ENCODE data around the gene NPHP3. TPM values are rescaled to one million over a fixed set of nuclear protein-coding genes. Genes with fewer than 3 reads are reported as not detected.

NPHP3 gene
- total RNA-seq, 1 experiment from 2014 or later: 26.5 TPM

GRCh38 chr3:132675408-132675807, 46.8 kb downstream of the NPHP3 start:
- intact Hi-C loops (cut with micrococcal nuclease; ENCODE audit: unreplicated experiment): loop anchor here (1.0 kb wide), 1 partner anchor 49 kb away; no protein-coding TSS in a partner anchor
- H3K27ac ChIP-seq: no peak overlapping the region
- no peak overlapping the region for H3K4me2 ChIP-seq
- no peak for DNase-seq
- TF ChIP-seq CTCF (conservative IDR thresholded peaks at IDR 0.05) (no peak), EZH2 (IDR thresholded peaks at IDR 0.05; ENCODE audit: low read depth) (no peak)
- H3F3A ChIP-seq (ENCODE audit: insufficient read depth, low read depth): no peaks in the 10 kb centered on the region
- H3K27me3 ChIP-seq (ENCODE audit: insufficient read depth, low read depth): no peaks in the 10 kb centered on the region
- no peaks in the 10 kb centered on the region; the same call in 1 of the 2 replicates for H3K9me2 ChIP-seq (ENCODE audit: insufficient read depth)
- H3K9me3 ChIP-seq (ENCODE audit: insufficient read depth, low read depth): no peaks in the 10 kb centered on the region
- peaks cover 8% of the 10 kb centered on the region for H3K4me1 ChIP-seq (replicated peaks; ENCODE audit: insufficient read depth)
- CTCF ChIA-PET: no interaction called here
- H3K79me2 ChIP-seq (ENCODE audit: low read depth): no peaks in the 10 kb centered on the region
- no TSS peak for BruUV-seq (replicated peaks)
- POLR2A ChIA-PET (ENCODE audit: unreplicated experiment): no interaction called here
- H3K36me3 ChIP-seq (ENCODE audit: low read depth): peaks cover 28% of the 10 kb centered on the region; the same call in 1 of the 2 replicates
- H4K20me1 ChIP-seq (ENCODE audit: insufficient read depth): no peaks in the 10 kb centered on the region
- H3K4me3 ChIP-seq: no peak overlapping the region
- H2AFZ ChIP-seq: no peak overlapping the region

GRCh38 chr3:132669256-132669777, 52.9 kb downstream of the NPHP3 start:
- Histone ChIP-seq H3K4me1 (replicated peaks; ENCODE audit: insufficient read depth) (peaks cover 14% of the 10 kb centered on the region), H3K4me3 (no peak overlapping the region), H3F3A (ENCODE audit: insufficient read depth, low read depth) (peaks cover 4% of the 10 kb centered on the region; the same call in 1 of the 2 replicates), H3K79me2 (ENCODE audit: low read depth) (no peaks in the 10 kb centered on the region), H3K4me2 (no peak overlapping the region), H3K27ac (no peak overlapping the region), H3K9me3 (ENCODE audit: insufficient read depth, low read depth) (no peaks in the 10 kb centered on the region), H3K27me3 (ENCODE audit: insufficient read depth, low read depth) (no peaks in the 10 kb centered on the region), H3K36me3 (ENCODE audit: low read depth) (peaks cover 25% of the 10 kb centered on the region; the same call in 1 of the 2 replicates), H3K9me2 (ENCODE audit: insufficient read depth) (no peaks in the 10 kb centered on the region; the same call in 1 of the 2 replicates), H4K20me1 (ENCODE audit: insufficient read depth) (0 out of 2 replicates have a peak, but pooled peaks cover 4% of the 10 kb centered on the region), H2AFZ (no peak overlapping the region)
- DNase-seq: no peak
- intact Hi-C loops (cut with micrococcal nuclease; ENCODE audit: unreplicated experiment): no loop called here
- no peak for TF ChIP-seq EZH2 (IDR thresholded peaks at IDR 0.05; ENCODE audit: low read depth)
- no peak for TF ChIP-seq CTCF (conservative IDR thresholded peaks at IDR 0.05)
- BruUV-seq (replicated peaks): no TSS peak
- ChIA-PET POLR2A (ENCODE audit: unreplicated experiment) (no interaction called here), CTCF (no interaction called here)

GRCh38 chr3:132665230-132665745, 56.9 kb downstream of the NPHP3 start:
- POLR2A ChIA-PET (ENCODE audit: unreplicated experiment): no interaction called here
- intact Hi-C loops (cut with micrococcal nuclease; ENCODE audit: unreplicated experiment): no loop called here

More at GRCh38 chr3:132665230-132665745, 56.9 kb downstream of the NPHP3 start:
- Histone ChIP-seq H3K9me3 (ENCODE audit: insufficient read depth, low read depth) (no peaks in the 10 kb centered on the region), H2AFZ (no peak overlapping the region), H3K79me2 (ENCODE audit: low read depth) (peaks cover 38% of the 10 kb centered on the region), H3K4me2 (no peak overlapping the region), H3K27ac (no peak overlapping the region), H3F3A (ENCODE audit: insufficient read depth, low read depth) (peaks cover 4% of the 10 kb centered on the region; the same call in 1 of the 2 replicates), H4K20me1 (ENCODE audit: insufficient read depth) (0 out of 2 replicates have a peak, but pooled peaks cover 4% of the 10 kb centered on the region), H3K4me3 (no peak overlapping the region), H3K9me2 (ENCODE audit: insufficient read depth) (no peaks in the 10 kb centered on the region), H3K4me1 (replicated peaks; ENCODE audit: insufficient read depth) (peaks cover 19% of the 10 kb centered on the region), H3K27me3 (ENCODE audit: insufficient read depth, low read depth) (no peaks in the 10 kb centered on the region), H3K36me3 (ENCODE audit: low read depth) (peaks cover 15% of the 10 kb centered on the region; the same call in 1 of the 2 replicates)
- TF ChIP-seq EZH2 (IDR thresholded peaks at IDR 0.05; ENCODE audit: low read depth): no peak
- CTCF ChIA-PET: no interaction called here
- DNase-seq: no peak
- no TSS peak for BruUV-seq (replicated peaks)
